B cell (primary cell): ENCODE measurements around the gene STX12. TPM values are rescaled to one million over a fixed set of nuclear protein-coding genes. Genes with fewer than 3 reads are reported as not detected.

Experiments used
- ATAC-seq: fragments of 200-7000 bp; cut with Tn5 transposase; one replicate; pipeline ENCODE4 v1.10.0; 2021; ENCODE audit warnings: low read depth, mild to moderate bottlenecking, moderate number of reproducible peaks, moderate library complexity
- CTCF ChIA-PET: fragments of 350-600 bp; sonication (Branson Sonifier 250); formaldehyde crosslinking; loops from one replicate; lab custom pipeline; 2021; ENCODE audit warnings: antibody characterized with exemption, inconsistent platforms; lab: Charles Lee
- POLR2A ChIA-PET: fragments of 350-600 bp; sonication (Branson Sonifier 250); formaldehyde crosslinking; loops from one replicate; lab custom pipeline; 2021; ENCODE audit warnings: antibody characterized with exemption; lab: Charles Lee
- DNase-seq: peaks from one replicate; pipeline ENCODE4 v3.0.0; 2013
- H2AFZ ChIP-seq: 2 replicates; pipeline ENCODE4 v1.6.1; 2012; ENCODE audit warnings: mild to moderate bottlenecking, low read depth, low read length; ENCODE audit not compliant: insufficient read depth, poor library complexity, severe bottlenecking
- H3K27ac ChIP-seq, 2 donors: 1 replicate in 1 of 2; 2 replicates in 1 of 2; pipeline ENCODE4 v1.5.1; 2012 to 2013; ENCODE audit warnings: low read length in 2 of 2, mild to moderate bottlenecking in 2 of 2, moderate library complexity in 1 of 2
- H3K27me3 ChIP-seq, 4 experiments: fragments of 200-600 bp in 1 of 4; sonication (generic) in 1 of 4; replicated peaks in 1 of 4; 1 replicate in 2 of 4; 2 replicates in 2 of 4; pipeline versions ENCODE4 v1.6.1 to v1.7.0; 2013 to 2016; ENCODE audit warnings: low read length in 3 of 4, mild to moderate bottlenecking in 2 of 4, mixed read lengths in 1 of 4, moderate library complexity in 1 of 4; ENCODE audit not compliant: insufficient read depth in 4 of 4, control insufficient read depth in 3 of 4; ENCODE audit errors: control extremely low read depth in 1 of 4
- H3K36me3 ChIP-seq, 2 experiments: replicated peaks in 1 of 2; 1 replicate in 1 of 2; 2 replicates in 1 of 2; pipeline versions ENCODE4 v1.6.1 to v1.7.1; 2013; ENCODE audit warnings: low read length in 1 of 2; ENCODE audit not compliant: insufficient read depth in 2 of 2, control insufficient read depth in 1 of 2; ENCODE audit errors: control extremely low read depth in 1 of 2, extremely low read depth in 1 of 2
- H3K4me1 ChIP-seq, 2 donors: fragments of 200-600 bp in 1 of 2; sonication (generic) in 1 of 2; 1 replicate in 1 of 2; 2 replicates in 1 of 2; pipeline versions ENCODE4 v1.5.1 to v1.6.1; 2013 to 2017; ENCODE audit warnings: low read length in 2 of 2; ENCODE audit not compliant: control insufficient read depth in 2 of 2, insufficient read depth in 2 of 2
- H3K4me2 ChIP-seq: replicated peaks from 2 replicates; pipeline ENCODE3; 2012; ENCODE audit warnings: mild to moderate bottlenecking, low read depth, low read length; ENCODE audit not compliant: poor library complexity, severe bottlenecking
- H3K4me3 ChIP-seq, 5 experiments: fragments of 200-600 bp in 1 of 5; sonication (generic) in 1 of 5; 1 replicate in 3 of 5; 2 replicates in 2 of 5; pipeline versions ENCODE4 v1.5.1 to v1.7.0; 2011 to 2016; ENCODE audit warnings: low read length in 4 of 5, mild to moderate bottlenecking in 4 of 5, low read depth in 2 of 5, control low read depth in 1 of 5, moderate library complexity in 1 of 5; ENCODE audit not compliant: insufficient read depth in 1 of 5; ENCODE audit errors: control extremely low read depth in 1 of 5, extremely low read depth in 1 of 5
- H3K79me2 ChIP-seq: fragments of 200-600 bp; sonication (generic); one replicate; pipeline ENCODE4 v1.6.0; 2016; ENCODE audit warnings: low read length; ENCODE audit not compliant: control insufficient read depth, insufficient read depth
- H3K9ac ChIP-seq: fragments of 200-600 bp; sonication (generic); 2 replicates; pipeline ENCODE4 v1.6.1; 2017; ENCODE audit warnings: mild to moderate bottlenecking, low read length, moderate library complexity
- H3K9me3 ChIP-seq, 3 donors: one replicate each; pipeline versions ENCODE4 v1.6.1 to v1.7.1; 2013; ENCODE audit warnings: low read length in 2 of 3; ENCODE audit not compliant: control insufficient read depth in 2 of 3, insufficient read depth in 1 of 3; ENCODE audit errors: control extremely low read depth in 1 of 3
- H4K20me1 ChIP-seq: 2 replicates; pipeline ENCODE4 v1.6.0; 2012; ENCODE audit warnings: mild to moderate bottlenecking, low read length; ENCODE audit not compliant: insufficient read depth, control insufficient read depth, poor library complexity, severe bottlenecking
- H3K27ac Mint-ChIP-seq: one replicate; pipeline ENCODE4 v1.8.0; 2021; ENCODE audit warnings: mixed read lengths
- H3K27me3 Mint-ChIP-seq: one replicate; pipeline ENCODE4 v1.8.0; 2021; ENCODE audit warnings: mixed read lengths
- H3K4me1 Mint-ChIP-seq: one replicate; pipeline ENCODE4 v1.8.0; 2021; ENCODE audit warnings: mixed read lengths
- H3K4me3 Mint-ChIP-seq: one replicate; pipeline ENCODE4 v1.8.0; 2021; ENCODE audit warnings: mixed read lengths
- H3K9me3 Mint-ChIP-seq: one replicate; pipeline ENCODE4 v1.8.0; 2022; ENCODE audit warnings: mixed read lengths; ENCODE audit not compliant: insufficient read depth
- EZH2 ChIP-seq: IDR thresholded peaks from 2 replicates; pipeline ENCODE4 v1.6.1; 2012; ENCODE audit warnings: borderline replicate concordance, low read depth, mild to moderate bottlenecking, moderate library complexity, low read length; ENCODE audit not compliant: insufficient read depth, poor library complexity, severe bottlenecking
- WGBS: methylation state at CpG from one replicate; pipeline ENCODE4 v1.1.5; 2013; ENCODE audit warnings: missing lambda C conversion rate; ENCODE audit not compliant: insufficient coverage; 5-methylcytosine and 5-hydroxymethylcytosine counted together
- intact Hi-C: fragments of 100-400 bp; cut with micrococcal nuclease; formaldehyde crosslinking; loops from one replicate; pipeline ENCODE4 v1.10.0; 2022
- polyA plus RNA-seq: library from polyadenylated mRNA; depleted of rRNA; stranded (reverse); fragments of >200 nt; gene quantifications from 2 replicates; pipeline ENCODE4 v1.2.3, GENCODE V29; 2012
- total RNA-seq, 2 donors: library from RNA; stranded (reverse); fragments of 120-200 nt in 1 of 2; gene quantifications; 1 replicate in 1 of 2; 2 replicates in 1 of 2; pipeline versions ENCODE4 v1.2.3 to v1.2.4, GENCODE V29; 2013 to 2022
- TF ChIP-seq, protein P1 (sequence below): fragments of 200-600 bp; IDR thresholded peaks from one replicate; pipeline ENCODE4 v1.8.0; 2022; ENCODE audit warnings: antibody characterized with exemption, mild to moderate bottlenecking

The STX12 gene
- total and polyA plus RNA-seq, 2 donors (not counting 1 experiment from before 2014, with no cell fraction given) = 20.5 to 36.4 TPM

DNA sequence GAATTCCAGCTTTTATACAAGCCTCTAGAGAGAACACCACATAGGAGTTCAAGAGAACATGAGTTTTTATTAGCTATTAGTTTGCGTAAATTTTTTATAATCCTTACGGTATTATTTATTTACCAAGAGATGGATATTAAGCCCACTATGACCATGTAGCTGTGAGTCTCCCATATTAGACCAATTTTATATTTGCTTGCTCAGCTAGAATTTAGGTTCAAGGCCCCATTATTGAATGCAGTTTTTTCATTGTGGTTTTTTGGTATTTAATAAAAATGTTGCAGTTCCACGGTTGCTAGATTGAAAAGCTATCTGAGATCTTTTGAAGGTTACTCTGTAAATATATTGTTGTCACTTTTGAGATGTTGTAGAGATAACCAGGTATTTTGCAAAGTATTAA, 60.5 kb downstream of the STX12 start:
- Mint-ChIP-seq H3K27ac (no peak overlapping the region), H3K4me1 (peaks cover 23% of the 10 kb centered on the region), H3K4me3 (no peak overlapping the region), H3K9me3 (no peaks in the 10 kb centered on the region), H3K27me3 (no peaks in the 10 kb centered on the region)
- Histone ChIP-seq H3K4me2 (no peak overlapping the region), H2AFZ (no peak overlapping the region), H3K36me3 (peaks cover 0 to 29% of the 10 kb centered on the region in 2 experiments), H4K20me1 (peaks cover 4% of the 10 kb centered on the region), H3K9ac (no peak overlapping the region), H3K79me2 (peaks cover 84% of the 10 kb centered on the region), H3K4me3 (no peak overlapping the region), H3K27ac (no peak overlapping the region), H3K27me3 (no peaks in the 10 kb centered on the region), H3K4me1 (peaks cover 12 to 17% of the 10 kb centered on the region in 2 donors), H3K9me3 (no peaks in the 10 kb centered on the region)
- no peak for ATAC-seq
- ChIA-PET CTCF (interaction anchor here (1.4 kb wide), 1 partner anchor 171 kb away, joined by 3 read pairs; no protein-coding TSS in a partner anchor), POLR2A (interaction anchor here (1.0 kb wide), 1 partner anchor 8 kb away, joined by 3 read pairs; no protein-coding TSS in a partner anchor)
- WGBS = 100% methylated on average over 1 of the region's 3 CpGs
- DNase-seq = no peak
- TF ChIP-seq, protein P1, sequence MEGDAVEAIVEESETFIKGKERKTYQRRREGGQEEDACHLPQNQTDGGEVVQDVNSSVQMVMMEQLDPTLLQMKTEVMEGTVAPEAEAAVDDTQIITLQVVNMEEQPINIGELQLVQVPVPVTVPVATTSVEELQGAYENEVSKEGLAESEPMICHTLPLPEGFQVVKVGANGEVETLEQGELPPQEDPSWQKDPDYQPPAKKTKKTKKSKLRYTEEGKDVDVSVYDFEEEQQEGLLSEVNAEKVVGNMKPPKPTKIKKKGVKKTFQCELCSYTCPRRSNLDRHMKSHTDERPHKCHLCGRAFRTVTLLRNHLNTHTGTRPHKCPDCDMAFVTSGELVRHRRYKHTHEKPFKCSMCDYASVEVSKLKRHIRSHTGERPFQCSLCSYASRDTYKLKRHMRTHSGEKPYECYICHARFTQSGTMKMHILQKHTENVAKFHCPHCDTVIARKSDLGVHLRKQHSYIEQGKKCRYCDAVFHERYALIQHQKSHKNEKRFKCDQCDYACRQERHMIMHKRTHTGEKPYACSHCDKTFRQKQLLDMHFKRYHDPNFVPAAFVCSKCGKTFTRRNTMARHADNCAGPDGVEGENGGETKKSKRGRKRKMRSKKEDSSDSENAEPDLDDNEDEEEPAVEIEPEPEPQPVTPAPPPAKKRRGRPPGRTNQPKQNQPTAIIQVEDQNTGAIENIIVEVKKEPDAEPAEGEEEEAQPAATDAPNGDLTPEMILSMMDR = no peak
- TF ChIP-seq EZH2 = no peak
- intact Hi-C loops = loop anchor here (10.0 kb wide), 1 partner anchor 401 kb away; the partner anchor contains the start of genes ATP5IF1 and DNAJC8

DNA sequence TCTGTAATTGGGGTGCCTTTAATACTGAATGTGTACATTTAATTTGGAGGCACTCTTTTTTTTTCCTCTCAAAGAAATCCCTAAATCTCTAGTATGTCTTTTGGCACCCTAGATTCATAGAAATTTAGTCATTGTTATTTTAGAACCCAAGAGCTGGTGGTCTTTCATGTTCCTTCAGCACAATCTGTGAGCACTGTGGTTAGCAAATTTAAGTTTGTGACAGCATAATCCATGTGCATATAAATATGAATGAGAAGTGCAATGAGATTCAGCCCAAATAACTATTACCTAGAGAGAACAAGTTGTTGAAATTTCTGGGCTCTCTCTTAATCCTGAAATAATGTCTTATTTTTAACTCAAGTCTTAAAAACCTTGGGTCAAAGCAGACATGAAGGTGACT, 62.0 kb downstream of the STX12 start:
- Histone ChIP-seq H3K4me2 (no peak overlapping the region), H3K27ac (no peak overlapping the region), H4K20me1 (peaks cover 10% of the 10 kb centered on the region), H3K79me2 (peaks cover 89% of the 10 kb centered on the region), H3K27me3 (no peaks in the 10 kb centered on the region), H2AFZ (no peak overlapping the region), H3K36me3 (peaks cover 4 to 45% of the 10 kb centered on the region in 2 experiments), H3K9me3 (no peaks in the 10 kb centered on the region), H3K4me3 (no peak overlapping the region), H3K4me1 (peaks cover 12 to 14% of the 10 kb centered on the region in 2 donors), H3K9ac (no peak overlapping the region)
- no peaks in the 10 kb centered on the region for H3K9me3 Mint-ChIP-seq
- ChIA-PET POLR2A (no interaction called here), CTCF (no interaction called here)
- peaks cover 20% of the 10 kb centered on the region for H3K4me1 Mint-ChIP-seq
- ATAC-seq (no peak), DNase-seq (no peak)
- no peak overlapping the region for H3K27ac Mint-ChIP-seq
- intact Hi-C loops = loop anchor here (10.0 kb wide), 1 partner anchor 400 kb away; the partner anchor contains the start of genes ATP5IF1 and DNAJC8
- H3K4me3 Mint-ChIP-seq = no peak overlapping the region
- TF ChIP-seq, protein P1 = no peak
- no peak for TF ChIP-seq EZH2
- no peaks in the 10 kb centered on the region for H3K27me3 Mint-ChIP-seq
